Measurements from ENCODE around the gene TOP2B. TPM values are rescaled to one million over a fixed set of nuclear protein-coding genes. Genes with fewer than 3 reads are reported as not detected.

TOP2B gene
- total RNA-seq, 1 experiment from 2014 or later = 88.7 TPM

- no peak overlapping the region for H3K27ac Mint-ChIP-seq (ENCODE audit: low read depth, unreplicated experiment)
- H3K27me3 Mint-ChIP-seq (ENCODE audit: insufficient read depth, unreplicated experiment) = peaks cover 30% of the 10 kb centered on the region
- TF ChIP-seq, protein P1, sequence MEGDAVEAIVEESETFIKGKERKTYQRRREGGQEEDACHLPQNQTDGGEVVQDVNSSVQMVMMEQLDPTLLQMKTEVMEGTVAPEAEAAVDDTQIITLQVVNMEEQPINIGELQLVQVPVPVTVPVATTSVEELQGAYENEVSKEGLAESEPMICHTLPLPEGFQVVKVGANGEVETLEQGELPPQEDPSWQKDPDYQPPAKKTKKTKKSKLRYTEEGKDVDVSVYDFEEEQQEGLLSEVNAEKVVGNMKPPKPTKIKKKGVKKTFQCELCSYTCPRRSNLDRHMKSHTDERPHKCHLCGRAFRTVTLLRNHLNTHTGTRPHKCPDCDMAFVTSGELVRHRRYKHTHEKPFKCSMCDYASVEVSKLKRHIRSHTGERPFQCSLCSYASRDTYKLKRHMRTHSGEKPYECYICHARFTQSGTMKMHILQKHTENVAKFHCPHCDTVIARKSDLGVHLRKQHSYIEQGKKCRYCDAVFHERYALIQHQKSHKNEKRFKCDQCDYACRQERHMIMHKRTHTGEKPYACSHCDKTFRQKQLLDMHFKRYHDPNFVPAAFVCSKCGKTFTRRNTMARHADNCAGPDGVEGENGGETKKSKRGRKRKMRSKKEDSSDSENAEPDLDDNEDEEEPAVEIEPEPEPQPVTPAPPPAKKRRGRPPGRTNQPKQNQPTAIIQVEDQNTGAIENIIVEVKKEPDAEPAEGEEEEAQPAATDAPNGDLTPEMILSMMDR (IDR thresholded peaks at IDR 0.05; ENCODE audit: unreplicated experiment) = no peak
- no peak overlapping the region for H3K4me3 Mint-ChIP-seq (ENCODE audit: unreplicated experiment)
- H3K9me3 Mint-ChIP-seq (ENCODE audit: unreplicated experiment) = peaks cover 7% of the 10 kb centered on the region
- H3K36me3 Mint-ChIP-seq (ENCODE audit: insufficient read depth, unreplicated experiment) = no peaks in the 10 kb centered on the region
- H3K4me1 Mint-ChIP-seq (ENCODE audit: insufficient read depth, unreplicated experiment) = peaks cover 11% of the 10 kb centered on the region
- DNase-seq (ENCODE audit: unreplicated experiment) = no peak
- ChIA-PET CTCF (interaction anchor here (0.6 to 8.9 kb wide), 7 partner anchors 7 to 862 kb away, joined by 3 to 82 read pairs (median 3); no protein-coding TSS in a partner anchor), POLR2A (interaction anchor here (1.3 kb wide), 1 partner anchor 621 kb away, joined by 3 read pairs; no protein-coding TSS in a partner anchor)
- no TSS peak for BruUV-seq (replicated peaks)
- intact Hi-C loops (cut with micrococcal nuclease) = loop anchor here (10.0 kb wide), 1 partner anchor 294 kb away; no protein-coding TSS in a partner anchor
These were observed 76.1 kb downstream of the TOP2B start for GRCh38 chr3:25588441-25589103.

- Mint-ChIP-seq H3K27ac (ENCODE audit: low read depth, unreplicated experiment) (no peak overlapping the region), H3K27me3 (ENCODE audit: insufficient read depth, unreplicated experiment) (peaks cover 33% of the 10 kb centered on the region), H3K9me3 (ENCODE audit: unreplicated experiment) (peaks cover 7% of the 10 kb centered on the region), H3K4me1 (ENCODE audit: insufficient read depth, unreplicated experiment) (peaks cover 11% of the 10 kb centered on the region), H3K36me3 (ENCODE audit: insufficient read depth, unreplicated experiment) (no peaks in the 10 kb centered on the region), H3K4me3 (ENCODE audit: unreplicated experiment) (no peak overlapping the region)
- POLR2A ChIA-PET = interaction anchor here (0.6 kb wide), 1 partner anchor 634 kb away, joined by 3 read pairs; no protein-coding TSS in a partner anchor
- CTCF ChIA-PET = interaction anchor here (0.6 to 3.0 kb wide), 9 partner anchors 8 to 832 kb away, joined by 3 to 17 read pairs (median 3); no protein-coding TSS in a partner anchor
- intact Hi-C loops (cut with micrococcal nuclease) = loop anchor here (10.0 kb wide), 1 partner anchor 293 kb away; no protein-coding TSS in a partner anchor
- no peak for DNase-seq (ENCODE audit: unreplicated experiment)
- TF ChIP-seq, protein P1 (IDR thresholded peaks at IDR 0.05; ENCODE audit: unreplicated experiment) = no peak
- BruUV-seq (replicated peaks) = no TSS peak
These were observed 76.7 kb downstream of the TOP2B start for GRCh38 chr3:25587975-25588374.

DNA sequence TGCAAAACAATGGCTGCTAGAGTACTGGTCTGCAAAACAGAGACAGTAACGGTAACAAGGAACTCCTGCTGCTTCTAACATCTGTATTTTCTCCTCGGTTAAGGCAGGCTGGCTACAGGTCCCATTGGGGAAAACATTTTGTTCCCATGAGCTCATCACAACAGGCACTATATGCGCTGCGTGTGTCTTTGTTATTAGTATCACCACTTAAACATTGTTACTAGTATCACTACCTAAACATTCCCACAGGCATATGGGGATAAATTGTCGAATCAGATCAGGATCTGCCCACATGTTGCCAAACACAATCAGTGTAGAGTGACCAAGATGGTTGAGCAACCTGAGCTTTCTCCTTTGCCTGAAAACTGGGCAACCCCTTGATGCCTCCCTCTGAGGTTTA, 77.2 kb downstream of the TOP2B start:
- ChIA-PET POLR2A (interaction anchor here (0.5 to 1.2 kb wide), 3 partner anchors 565 to 1429 kb away, joined by 3 to 4 read pairs (median 3); no protein-coding TSS in a partner anchor), CTCF (interaction anchor here (0.6 to 3.0 kb wide), 10 partner anchors 9 to 831 kb away, joined by 3 to 17 read pairs (median 3); no protein-coding TSS in a partner anchor)
- DNase-seq (ENCODE audit: unreplicated experiment) = peak; percentile 60
- peaks cover 33% of the 10 kb centered on the region for H3K27me3 Mint-ChIP-seq (ENCODE audit: insufficient read depth, unreplicated experiment)
- TF ChIP-seq, protein P1 (IDR thresholded peaks at IDR 0.05; ENCODE audit: unreplicated experiment) = no peak
- intact Hi-C loops (cut with micrococcal nuclease) = loop anchor here (10.0 kb wide), 1 partner anchor 293 kb away; no protein-coding TSS in a partner anchor
- no peaks in the 10 kb centered on the region for H3K36me3 Mint-ChIP-seq (ENCODE audit: insufficient read depth, unreplicated experiment)
- H3K4me3 Mint-ChIP-seq (ENCODE audit: unreplicated experiment) = no peak overlapping the region
- H3K9me3 Mint-ChIP-seq (ENCODE audit: unreplicated experiment) = peaks cover 7% of the 10 kb centered on the region
- no TSS peak for BruUV-seq (replicated peaks)
- no peak overlapping the region for H3K27ac Mint-ChIP-seq (ENCODE audit: low read depth, unreplicated experiment)
- H3K4me1 Mint-ChIP-seq (ENCODE audit: insufficient read depth, unreplicated experiment) = peaks cover 11% of the 10 kb centered on the region

DNA sequence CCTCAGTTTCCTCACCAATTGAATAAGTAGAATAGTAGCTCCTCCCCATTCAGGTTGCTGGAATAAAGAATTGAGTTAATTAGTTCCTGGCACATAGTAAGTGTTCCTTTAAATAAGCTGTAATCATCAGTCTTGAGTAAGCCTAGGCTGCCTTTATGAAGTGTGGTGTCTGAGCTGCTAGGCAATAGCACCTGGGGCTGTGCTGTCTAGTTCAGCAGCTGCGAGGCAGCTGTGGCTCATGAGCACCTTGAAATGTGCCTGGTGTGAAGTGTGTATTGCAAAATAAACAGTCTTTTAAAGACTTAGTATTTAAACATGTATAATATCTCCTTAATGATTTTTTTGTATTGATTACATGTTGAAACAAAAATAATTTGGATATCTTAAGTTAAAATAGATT, 77.6 kb downstream of the TOP2B start:
- Mint-ChIP-seq H3K27me3 (ENCODE audit: insufficient read depth, unreplicated experiment) (peaks cover 33% of the 10 kb centered on the region), H3K9me3 (ENCODE audit: unreplicated experiment) (peaks cover 7% of the 10 kb centered on the region), H3K27ac (ENCODE audit: low read depth, unreplicated experiment) (no peak overlapping the region), H3K36me3 (ENCODE audit: insufficient read depth, unreplicated experiment) (no peaks in the 10 kb centered on the region), H3K4me1 (ENCODE audit: insufficient read depth, unreplicated experiment) (peaks cover 14% of the 10 kb centered on the region), H3K4me3 (ENCODE audit: unreplicated experiment) (no peak overlapping the region)
- BruUV-seq (replicated peaks) = no TSS peak
- TF ChIP-seq, protein P1 (IDR thresholded peaks at IDR 0.05; ENCODE audit: unreplicated experiment) = peak; percentile 13
- ChIA-PET POLR2A (interaction anchor here (0.5 to 1.8 kb wide), 3 partner anchors 565 to 1429 kb away, joined by 3 to 7 read pairs (median 4); no protein-coding TSS in a partner anchor), CTCF (interaction anchor here (0.9 to 3.0 kb wide), 9 partner anchors 9 to 815 kb away, joined by 3 to 17 read pairs (median 3); no protein-coding TSS in a partner anchor)
- DNase-seq (ENCODE audit: unreplicated experiment) = peak; percentile 45
- intact Hi-C loops (cut with micrococcal nuclease) = loop anchor here (10.0 kb wide), 1 partner anchor 292 kb away; no protein-coding TSS in a partner anchor
